SK-N-SH treated with all-trans-retinoic acid at 6 μM for 48 hours (cell line): Measurements from ENCODE around the gene SETDB2.

Experiments used
- ATAC-seq: fragments of 200-7000 bp; cut with Tn5 transposase; 3 replicates; pipeline ENCODE4 v1.9.1; 2020; ENCODE audit warnings: mild to moderate bottlenecking, moderate library complexity
- ARNTL ChIP-seq: fragments of 450-650 bp; formaldehyde crosslinking; IDR thresholded peaks from 2 replicates; pipeline ENCODE4 v1.5.0; 2020; ENCODE audit warnings: low read depth, mild to moderate bottlenecking, moderate library complexity, borderline replicate concordance
- BACH2 ChIP-seq: fragments of 250-450 bp; sonication (Bioruptor Pico); IDR thresholded peaks from 2 replicates; pipeline ENCODE4 v1.9.0; 2021; ENCODE audit warnings: mild to moderate bottlenecking, borderline replicate concordance
- CSDC2 ChIP-seq: fragments of 250-450 bp; sonication (Bioruptor Pico); IDR thresholded peaks from 2 replicates; pipeline ENCODE4 v1.5.0; 2020; ENCODE audit warnings: mild to moderate bottlenecking, moderate library complexity
- ESRRG ChIP-seq: fragments of 250-450 bp; sonication (Bioruptor Pico); IDR thresholded peaks from 2 replicates; pipeline ENCODE4 v1.6.1; 2021; ENCODE audit warnings: mild to moderate bottlenecking
- GLIS3 ChIP-seq: fragments of 250-450 bp; sonication (Bioruptor Pico); IDR thresholded peaks from 2 replicates; pipeline ENCODE4 v1.5.0; 2020; ENCODE audit warnings: mild to moderate bottlenecking, moderate library complexity
- ISL1 ChIP-seq: fragments of 250-450 bp; sonication (Bioruptor Pico); IDR thresholded peaks from 2 replicates; pipeline ENCODE4 v2.1.2; 2022; ENCODE audit warnings: mild to moderate bottlenecking, moderate library complexity
- OSR1 ChIP-seq: fragments of 250-450 bp; sonication (Bioruptor Pico); IDR thresholded peaks from 2 replicates; pipeline ENCODE4 v1.8.0; 2022; ENCODE audit warnings: moderate library complexity, mild to moderate bottlenecking, inconsistent platforms
- PPARA ChIP-seq: fragments of 250-450 bp; sonication (Bioruptor Pico); IDR thresholded peaks from 2 replicates; pipeline ENCODE4 v1.5.0; 2020; ENCODE audit warnings: mild to moderate bottlenecking, borderline replicate concordance
- RARB ChIP-seq: fragments of 250-450 bp; sonication (Bioruptor Pico); IDR thresholded peaks from 2 replicates; pipeline ENCODE4 v1.8.0; 2021; ENCODE audit warnings: mild to moderate bottlenecking, moderate library complexity
- SNAI2 ChIP-seq: fragments of 250-450 bp; sonication (Bioruptor Pico); IDR thresholded peaks from 2 replicates; pipeline ENCODE4 v1.5.0; 2020; ENCODE audit warnings: mild to moderate bottlenecking, moderate library complexity
- TOX ChIP-seq: fragments of 250-450 bp; sonication (Bioruptor Pico); IDR thresholded peaks from 2 replicates; pipeline ENCODE4 v1.8.0; 2021; ENCODE audit warnings: mild to moderate bottlenecking, moderate library complexity, borderline replicate concordance
- ZC3H10 ChIP-seq: fragments of 250-450 bp; sonication (Bioruptor Pico); IDR thresholded peaks from 2 replicates; pipeline ENCODE4 v1.5.1; 2021; ENCODE audit warnings: mild to moderate bottlenecking, moderate library complexity
- ZFP3 ChIP-seq: fragments of 250-450 bp; sonication (Bioruptor Pico); IDR thresholded peaks from 2 replicates; pipeline ENCODE4 v1.5.0; 2020; ENCODE audit warnings: mild to moderate bottlenecking, moderate library complexity
- ZFP30 ChIP-seq: fragments of 450-650 bp; formaldehyde crosslinking; IDR thresholded peaks from 2 replicates; pipeline ENCODE4 v1.5.0; 2022; ENCODE audit warnings: mild to moderate bottlenecking, moderate library complexity
- ZNF565 ChIP-seq: fragments of 450-650 bp; formaldehyde crosslinking; conservative IDR thresholded peaks from 2 replicates; pipeline ENCODE4 v1.5.0; 2020; ENCODE audit warnings: low read depth, mild to moderate bottlenecking, moderate library complexity
- ZNF70 ChIP-seq: fragments of 450-650 bp; formaldehyde crosslinking; IDR thresholded peaks from 2 replicates; pipeline ENCODE4 v1.5.0; 2020; ENCODE audit warnings: mild to moderate bottlenecking, moderate library complexity
- ZNF8 ChIP-seq: fragments of 450-650 bp; formaldehyde crosslinking; IDR thresholded peaks from 2 replicates; pipeline ENCODE4 v1.5.0; 2020; ENCODE audit warnings: mild to moderate bottlenecking, moderate library complexity
- TF ChIP-seq, protein P1 (sequence below): fragments of 250-450 bp; sonication (Bioruptor Pico); IDR thresholded peaks from 2 replicates; pipeline ENCODE4 v1.5.1; 2021; ENCODE audit warnings: mild to moderate bottlenecking, moderate library complexity
- TF ChIP-seq, protein P2 (sequence below): fragments of 250-450 bp; sonication (Bioruptor Pico); IDR thresholded peaks from 2 replicates; pipeline ENCODE4 v1.5.0; 2020; ENCODE audit warnings: mild to moderate bottlenecking, moderate library complexity
- TF ChIP-seq, protein P3 (sequence below): fragments of 250-450 bp; sonication (Bioruptor Pico); IDR thresholded peaks from 2 replicates; pipeline ENCODE4 v1.8.0; 2021; ENCODE audit warnings: low read depth, mild to moderate bottlenecking, moderate library complexity, borderline replicate concordance
- TF ChIP-seq, protein P4 (sequence below): fragments of 250-450 bp; sonication (Bioruptor Pico); IDR thresholded peaks from 2 replicates; pipeline ENCODE4 v1.8.0; 2020; ENCODE audit warnings: mild to moderate bottlenecking, moderate library complexity, borderline replicate concordance

Gene SETDB2

DNA sequence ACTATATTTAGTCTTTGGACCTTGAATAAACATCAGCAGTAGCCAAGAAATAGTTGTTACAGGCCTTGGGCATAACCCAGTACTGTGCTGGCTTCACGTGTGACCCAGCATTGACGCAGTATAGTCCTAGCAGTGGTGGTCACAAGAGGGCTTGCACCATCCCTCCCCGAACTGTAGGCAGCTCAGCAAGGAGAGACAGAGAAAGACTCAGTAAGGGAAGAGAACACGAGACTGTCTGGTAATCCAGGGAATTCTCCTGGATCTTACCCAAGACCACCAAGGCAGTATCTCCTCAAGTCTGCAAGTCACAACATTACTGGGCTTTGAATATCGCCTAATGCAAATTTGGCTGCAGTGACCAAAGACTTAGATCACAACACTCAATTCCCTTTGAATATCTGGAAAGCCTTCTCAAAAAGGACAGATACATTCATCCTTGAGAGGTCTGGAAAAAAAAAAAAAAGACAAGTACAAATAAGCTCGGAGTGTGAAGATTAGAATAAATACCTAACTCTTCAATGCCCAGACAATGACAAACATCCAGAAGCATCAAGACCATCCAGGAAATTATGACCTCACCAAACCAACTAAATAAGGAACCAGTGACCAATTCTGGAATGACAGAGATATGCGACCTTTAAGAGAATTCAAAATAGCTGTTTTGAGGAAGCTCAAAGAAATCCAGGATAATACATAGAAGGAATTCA, 39.9 kb upstream of the SETDB2 start (continued):
- TF ChIP-seq TOX = no peak
- TF ChIP-seq ZNF565 (CRISPR knock-in tag) = no peak
- TF ChIP-seq CSDC2 (CRISPR knock-in tag) = no peak
- TF ChIP-seq ZFP3 (CRISPR knock-in tag) = no peak
- no peak for TF ChIP-seq ESRRG (CRISPR knock-in tag)
- TF ChIP-seq ARNTL (CRISPR knock-in tag) = no peak
- TF ChIP-seq SNAI2 (CRISPR knock-in tag) = no peak
- TF ChIP-seq OSR1 (CRISPR knock-in tag) = no peak
- TF ChIP-seq ZNF8 (CRISPR knock-in tag) = no peak

DNA sequence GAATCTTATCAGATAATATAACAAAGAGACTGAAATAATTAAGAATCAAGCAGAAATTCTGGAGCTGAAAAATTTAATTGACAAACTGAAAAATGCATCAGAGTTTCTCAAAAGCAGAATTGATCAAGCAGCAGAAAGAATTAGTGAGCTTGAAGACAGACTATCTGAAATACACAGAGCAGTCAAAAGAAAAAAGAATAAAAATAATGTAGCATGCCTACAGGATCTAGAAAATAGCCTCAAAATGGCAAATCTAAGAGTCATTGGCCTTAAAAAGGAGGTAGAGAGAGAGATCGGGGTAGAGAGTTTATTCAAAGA, 39.4 kb upstream of the SETDB2 start:
- no peak for TF ChIP-seq RARB
- TF ChIP-seq PPARA (CRISPR knock-in tag) = no peak
- no peak for TF ChIP-seq ZFP3 (CRISPR knock-in tag)
- no peak for TF ChIP-seq OSR1 (CRISPR knock-in tag)
- TF ChIP-seq, protein P1, sequence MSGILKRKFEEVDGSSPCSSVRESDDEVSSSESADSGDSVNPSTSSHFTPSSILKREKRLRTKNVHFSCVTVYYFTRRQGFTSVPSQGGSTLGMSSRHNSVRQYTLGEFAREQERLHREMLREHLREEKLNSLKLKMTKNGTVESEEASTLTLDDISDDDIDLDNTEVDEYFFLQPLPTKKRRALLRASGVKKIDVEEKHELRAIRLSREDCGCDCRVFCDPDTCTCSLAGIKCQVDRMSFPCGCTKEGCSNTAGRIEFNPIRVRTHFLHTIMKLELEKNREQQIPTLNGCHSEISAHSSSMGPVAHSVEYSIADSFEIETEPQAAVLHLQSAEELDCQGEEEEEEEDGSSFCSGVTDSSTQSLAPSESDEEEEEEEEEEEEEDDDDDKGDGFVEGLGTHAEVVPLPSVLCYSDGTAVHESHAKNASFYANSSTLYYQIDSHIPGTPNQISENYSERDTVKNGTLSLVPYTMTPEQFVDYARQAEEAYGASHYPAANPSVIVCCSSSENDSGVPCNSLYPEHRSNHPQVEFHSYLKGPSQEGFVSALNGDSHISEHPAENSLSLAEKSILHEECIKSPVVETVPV (CRISPR knock-in tag) = no peak
- no peak for TF ChIP-seq CSDC2 (CRISPR knock-in tag)
- TF ChIP-seq BACH2 (CRISPR knock-in tag) = no peak
- TF ChIP-seq GLIS3 (CRISPR knock-in tag) = no peak
- no peak for TF ChIP-seq ZNF70 (CRISPR knock-in tag)
- TF ChIP-seq, protein P2, sequence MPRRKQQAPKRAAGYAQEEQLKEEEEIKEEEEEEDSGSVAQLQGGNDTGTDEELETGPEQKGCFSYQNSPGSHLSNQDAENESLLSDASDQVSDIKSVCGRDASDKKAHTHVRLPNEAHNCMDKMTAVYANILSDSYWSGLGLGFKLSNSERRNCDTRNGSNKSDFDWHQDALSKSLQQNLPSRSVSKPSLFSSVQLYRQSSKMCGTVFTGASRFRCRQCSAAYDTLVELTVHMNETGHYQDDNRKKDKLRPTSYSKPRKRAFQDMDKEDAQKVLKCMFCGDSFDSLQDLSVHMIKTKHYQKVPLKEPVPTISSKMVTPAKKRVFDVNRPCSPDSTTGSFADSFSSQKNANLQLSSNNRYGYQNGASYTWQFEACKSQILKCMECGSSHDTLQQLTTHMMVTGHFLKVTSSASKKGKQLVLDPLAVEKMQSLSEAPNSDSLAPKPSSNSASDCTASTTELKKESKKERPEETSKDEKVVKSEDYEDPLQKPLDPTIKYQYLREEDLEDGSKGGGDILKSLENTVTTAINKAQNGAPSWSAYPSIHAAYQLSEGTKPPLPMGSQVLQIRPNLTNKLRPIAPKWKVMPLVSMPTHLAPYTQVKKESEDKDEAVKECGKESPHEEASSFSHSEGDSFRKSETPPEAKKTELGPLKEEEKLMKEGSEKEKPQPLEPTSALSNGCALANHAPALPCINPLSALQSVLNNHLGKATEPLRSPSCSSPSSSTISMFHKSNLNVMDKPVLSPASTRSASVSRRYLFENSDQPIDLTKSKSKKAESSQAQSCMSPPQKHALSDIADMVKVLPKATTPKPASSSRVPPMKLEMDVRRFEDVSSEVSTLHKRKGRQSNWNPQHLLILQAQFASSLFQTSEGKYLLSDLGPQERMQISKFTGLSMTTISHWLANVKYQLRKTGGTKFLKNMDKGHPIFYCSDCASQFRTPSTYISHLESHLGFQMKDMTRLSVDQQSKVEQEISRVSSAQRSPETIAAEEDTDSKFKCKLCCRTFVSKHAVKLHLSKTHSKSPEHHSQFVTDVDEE (CRISPR knock-in tag) = no peak
- TF ChIP-seq TOX = no peak
- TF ChIP-seq, protein P3, sequence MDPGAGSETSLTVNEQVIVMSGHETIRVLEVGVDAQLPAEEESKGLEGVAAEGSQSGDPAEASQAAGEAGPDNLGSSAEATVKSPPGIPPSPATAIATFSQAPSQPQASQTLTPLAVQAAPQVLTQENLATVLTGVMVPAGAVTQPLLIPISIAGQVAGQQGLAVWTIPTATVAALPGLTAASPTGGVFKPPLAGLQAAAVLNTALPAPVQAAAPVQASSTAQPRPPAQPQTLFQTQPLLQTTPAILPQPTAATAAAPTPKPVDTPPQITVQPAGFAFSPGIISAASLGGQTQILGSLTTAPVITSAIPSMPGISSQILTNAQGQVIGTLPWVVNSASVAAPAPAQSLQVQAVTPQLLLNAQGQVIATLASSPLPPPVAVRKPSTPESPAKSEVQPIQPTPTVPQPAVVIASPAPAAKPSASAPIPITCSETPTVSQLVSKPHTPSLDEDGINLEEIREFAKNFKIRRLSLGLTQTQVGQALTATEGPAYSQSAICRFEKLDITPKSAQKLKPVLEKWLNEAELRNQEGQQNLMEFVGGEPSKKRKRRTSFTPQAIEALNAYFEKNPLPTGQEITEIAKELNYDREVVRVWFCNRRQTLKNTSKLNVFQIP (CRISPR knock-in tag) = no peak
- TF ChIP-seq ZC3H10 = no peak
- ATAC-seq = no peak

DNA sequence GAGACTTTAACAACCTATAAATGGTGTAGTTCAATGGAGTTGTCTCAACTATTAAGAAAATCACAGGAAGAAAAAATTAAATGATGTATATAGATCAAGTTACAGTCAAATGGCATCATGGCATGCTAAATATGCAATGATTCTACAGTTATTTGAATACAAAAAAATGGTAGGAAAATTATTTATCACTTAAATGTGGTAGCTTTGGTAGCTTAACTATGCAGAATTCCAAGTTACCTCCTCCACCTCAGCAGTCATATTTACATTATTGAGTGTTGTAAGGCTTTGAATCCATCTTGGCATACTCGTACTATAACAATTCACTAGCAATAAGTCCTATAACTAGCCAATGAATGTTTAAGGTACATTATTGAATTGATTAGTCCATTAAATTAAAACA, 37.0 kb upstream of the SETDB2 start:
- TF ChIP-seq TOX (no peak), SNAI2 (CRISPR knock-in tag) (no peak), BACH2 (CRISPR knock-in tag) (no peak), ISL1 (no peak), RARB (no peak), ESRRG (CRISPR knock-in tag) (no peak), ZFP3 (CRISPR knock-in tag) (no peak), GLIS3 (CRISPR knock-in tag) (no peak), ZFP30 (CRISPR knock-in tag) (no peak), CSDC2 (CRISPR knock-in tag) (no peak)
- TF ChIP-seq, protein P4, sequence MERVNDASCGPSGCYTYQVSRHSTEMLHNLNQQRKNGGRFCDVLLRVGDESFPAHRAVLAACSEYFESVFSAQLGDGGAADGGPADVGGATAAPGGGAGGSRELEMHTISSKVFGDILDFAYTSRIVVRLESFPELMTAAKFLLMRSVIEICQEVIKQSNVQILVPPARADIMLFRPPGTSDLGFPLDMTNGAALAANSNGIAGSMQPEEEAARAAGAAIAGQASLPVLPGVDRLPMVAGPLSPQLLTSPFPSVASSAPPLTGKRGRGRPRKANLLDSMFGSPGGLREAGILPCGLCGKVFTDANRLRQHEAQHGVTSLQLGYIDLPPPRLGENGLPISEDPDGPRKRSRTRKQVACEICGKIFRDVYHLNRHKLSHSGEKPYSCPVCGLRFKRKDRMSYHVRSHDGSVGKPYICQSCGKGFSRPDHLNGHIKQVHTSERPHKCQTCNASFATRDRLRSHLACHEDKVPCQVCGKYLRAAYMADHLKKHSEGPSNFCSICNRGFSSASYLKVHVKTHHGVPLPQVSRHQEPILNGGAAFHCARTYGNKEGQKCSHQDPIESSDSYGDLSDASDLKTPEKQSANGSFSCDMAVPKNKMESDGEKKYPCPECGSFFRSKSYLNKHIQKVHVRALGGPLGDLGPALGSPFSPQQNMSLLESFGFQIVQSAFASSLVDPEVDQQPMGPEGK (CRISPR knock-in tag) = no peak
- no peak for ATAC-seq

DNA sequence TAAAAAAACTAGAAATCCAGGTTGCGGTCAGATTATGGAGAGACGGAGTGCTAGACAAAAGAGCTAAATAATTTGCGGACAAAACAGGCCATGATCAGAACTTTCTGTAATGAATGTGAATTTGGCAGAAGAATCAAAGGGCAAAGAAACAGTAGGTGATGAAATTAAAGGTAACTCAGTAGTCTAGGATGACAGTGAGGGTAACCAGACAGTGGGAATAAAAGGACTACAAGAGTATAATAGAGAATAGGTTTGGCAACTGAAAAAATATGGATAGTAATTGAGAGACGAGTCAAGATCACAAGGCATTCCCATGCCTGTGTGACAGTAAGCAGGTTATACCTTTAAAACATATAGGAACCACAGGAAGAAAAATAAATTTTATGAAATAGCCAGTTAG, 36.1 kb upstream of the SETDB2 start:
- no peak for ATAC-seq
- no peak for TF ChIP-seq ZNF565 (CRISPR knock-in tag)
